ENCODE measurements around the gene MFSD2B. TPM values are rescaled to one million over a fixed set of nuclear protein-coding genes. Genes with fewer than 3 reads are reported as not detected.
"Not testable (repeated sequence)": the region's sequence is repeated elsewhere in the genome, so short reads cannot be mapped to it uniquely, and the experiment has no call there.

MFSD2B gene
- polyA plus RNA-seq, 1 experiment = 0.10 TPM

GRCh38 chr2:24010477-24011249 is 778 bp downstream of the MFSD2B start:
- peak overlapping the region; percentile 39 for H3K4me3 ChIP-seq (ENCODE audit: low read depth, low read length)
- POLR2A ChIA-PET = no interaction called here
- CTCF ChIA-PET = interaction anchor here (0.8 to 1.0 kb wide), 3 partner anchors 73 to 85 kb away, joined by 3 to 4 read pairs (median 3); partner anchors contain the start of gene ATAD2B
- TF ChIP-seq CTCF (IDR thresholded peaks at IDR 0.05; ENCODE audit: insufficient read depth, low read depth, low read length) = no peak
- no peaks in the 10 kb centered on the region for H3K36me3 ChIP-seq (ENCODE audit: control insufficient read depth, insufficient read depth, low read length)
- no peak for DNase-seq (ENCODE audit: low read depth)
- no peaks in the 10 kb centered on the region for H3K27me3 ChIP-seq (ENCODE audit: control insufficient read depth, insufficient read depth, low read length)

GRCh38 chr2:24011250-24012104 is 1.6 kb downstream of the MFSD2B start:
- DNase-seq (ENCODE audit: low read depth) = no peak
- POLR2A ChIA-PET = no interaction called here
- no peak overlapping the region for H3K4me3 ChIP-seq (ENCODE audit: low read depth, low read length)
- H3K36me3 ChIP-seq (ENCODE audit: control insufficient read depth, insufficient read depth, low read length) = no peaks in the 10 kb centered on the region
- no peaks in the 10 kb centered on the region for H3K27me3 ChIP-seq (ENCODE audit: control insufficient read depth, insufficient read depth, low read length)
- CTCF ChIA-PET = interaction anchor here (0.8 kb wide), 1 partner anchor 85 kb away, joined by 3 read pairs; no protein-coding TSS in a partner anchor
- TF ChIP-seq CTCF (IDR thresholded peaks at IDR 0.05; ENCODE audit: insufficient read depth, low read depth, low read length) = no peak

- H3K4me3 ChIP-seq (ENCODE audit: low read depth, low read length) = no peak overlapping the region
- ChIA-PET POLR2A (no interaction called here), CTCF (no interaction called here)
- H3K36me3 ChIP-seq (ENCODE audit: control insufficient read depth, insufficient read depth, low read length) = no peaks in the 10 kb centered on the region
- DNase-seq (ENCODE audit: low read depth) = no peak
- no peak for TF ChIP-seq CTCF (IDR thresholded peaks at IDR 0.05; ENCODE audit: insufficient read depth, low read depth, low read length)
- H3K27me3 ChIP-seq (ENCODE audit: control insufficient read depth, insufficient read depth, low read length) = no peaks in the 10 kb centered on the region
Observed at GRCh38 chr2:24012521-24013188, 2.8 kb downstream of the MFSD2B start.

- POLR2A ChIA-PET = interaction anchor here (0.5 kb wide), 1 partner anchor 63 kb away, joined by 12 read pairs; no protein-coding TSS in a partner anchor
- CTCF ChIA-PET = interaction anchor here (0.6 to 0.8 kb wide), 2 partner anchors 70 to 1539 kb away, joined by 3 to 5 read pairs; partner anchors contain the start of gene TP53I3
- not testable (repeated sequence) for DNase-seq (ENCODE audit: low read depth); H3K4me3 ChIP-seq (ENCODE audit: low read depth, low read length); H3K36me3 ChIP-seq (ENCODE audit: control insufficient read depth, insufficient read depth, low read length); H3K27me3 ChIP-seq (ENCODE audit: control insufficient read depth, insufficient read depth, low read length)
Observed at GRCh38 chr2:24014902-24015301, 5.0 kb downstream of the MFSD2B start.

GRCh38 chr2:24015562-24016375 is 5.9 kb downstream of the MFSD2B start:
- Histone ChIP-seq H3K27me3 (ENCODE audit: control insufficient read depth, insufficient read depth, low read length) (no peaks in the 10 kb centered on the region), H3K4me3 (ENCODE audit: low read depth, low read length) (no peak overlapping the region), H3K36me3 (ENCODE audit: control insufficient read depth, insufficient read depth, low read length) (no peaks in the 10 kb centered on the region)
- ChIA-PET CTCF (interaction anchor here (0.6 to 0.8 kb wide), 2 partner anchors 69 to 1538 kb away, joined by 3 to 5 read pairs; partner anchors contain the start of gene TP53I3), POLR2A (interaction anchor here (0.5 kb wide), 1 partner anchor 62 kb away, joined by 12 read pairs; no protein-coding TSS in a partner anchor)
- TF ChIP-seq CTCF (IDR thresholded peaks at IDR 0.05; ENCODE audit: insufficient read depth, low read depth, low read length) = no peak
- peak; percentile 55 for DNase-seq (ENCODE audit: low read depth)

Measured in BJ (cell line).